SK-N-MC (cell line): ENCODE measurements around the gene BCL3.

Experiments
- EZH2 ChIP-seq: fragments of 200-600 bp; sonication (generic); IDR thresholded peaks from one replicate; pipeline ENCODE4 v1.6.1; 2017; ENCODE audit warnings: antibody characterized with exemption
- POLR2AphosphoS5 ChIP-seq: IDR thresholded peaks from 2 replicates; pipeline ENCODE4 v1.6.1; 2012; ENCODE audit warnings: mild to moderate bottlenecking, low read depth, low read length, borderline replicate concordance

- no peak for TF ChIP-seq POLR2AphosphoS5
- no peak for TF ChIP-seq EZH2
Observed at GRCh38 chr19:44745887-44746600, 2.5 kb upstream of the BCL3 start.
